Measurements from ENCODE around the gene LPIN1.

Gene LPIN1

DNA sequence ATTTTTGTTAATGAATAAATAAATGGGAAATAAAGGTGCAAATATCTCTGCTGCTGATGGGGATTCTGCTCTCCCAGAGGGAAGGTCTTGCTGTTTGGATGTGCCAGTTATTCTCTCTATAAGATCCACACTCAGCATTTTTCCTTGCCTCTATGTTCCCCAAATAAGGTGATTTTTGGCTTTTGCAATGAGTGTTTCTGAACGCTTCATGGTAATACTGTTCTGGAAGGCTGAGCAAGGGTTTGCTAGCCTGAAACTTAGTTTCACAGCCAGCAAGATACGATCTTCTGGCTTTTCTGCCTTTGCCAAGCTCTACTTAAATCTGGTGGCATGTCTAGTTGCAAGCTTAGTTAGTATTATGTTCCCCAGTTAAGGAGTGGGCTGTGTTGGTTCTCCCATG is 114.6 kb downstream of the LPIN1 start:
- DNase-seq (ENCODE audit: low read depth in 1 of 2, low spot score in 1 of 2): no peak

DNA sequence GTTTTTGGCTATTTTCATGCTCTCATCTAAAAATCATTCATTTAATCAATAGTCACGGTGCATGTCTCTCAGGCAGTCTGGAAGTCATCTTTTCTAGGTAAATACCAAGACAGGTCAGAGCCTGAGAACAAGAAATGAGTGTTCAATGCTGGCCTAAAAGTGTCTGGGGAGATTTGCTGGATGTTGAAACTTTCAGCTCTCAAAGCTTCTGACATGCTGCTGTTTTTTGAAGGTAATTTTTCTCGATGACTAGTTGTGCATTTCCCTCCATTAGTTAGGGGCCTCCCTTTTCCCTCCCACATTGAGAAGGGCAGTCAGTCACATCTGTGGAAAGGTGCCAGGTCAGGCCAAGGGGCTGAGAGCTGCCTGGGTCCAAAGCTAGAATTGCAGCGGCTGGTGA is 115.6 kb downstream of the LPIN1 start:
- DNase-seq (ENCODE audit: low read depth in 1 of 2, low spot score in 1 of 2): no peak

DNA sequence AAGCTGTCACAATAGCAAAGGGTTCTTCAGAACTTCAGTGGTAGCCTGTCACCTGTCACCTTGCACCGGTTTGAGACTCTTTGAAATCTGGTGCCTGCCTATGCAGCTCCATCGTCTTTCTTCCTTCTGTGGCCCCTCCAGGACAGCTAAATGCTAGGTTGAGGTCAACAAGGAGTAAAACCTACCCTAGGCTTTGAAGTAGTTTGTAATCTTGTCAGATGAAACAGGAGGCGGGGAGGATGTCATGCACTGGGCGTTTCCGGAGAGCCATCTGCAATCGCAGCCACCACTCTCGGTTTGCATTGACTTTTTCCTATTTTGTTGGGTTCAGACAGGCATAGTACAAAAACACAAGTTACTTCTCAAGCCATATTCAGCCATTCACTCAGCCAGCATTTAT is 116.7 kb downstream of the LPIN1 start:
- DNase-seq (ENCODE audit: low read depth in 1 of 2, low spot score in 1 of 2): no peak

DNA sequence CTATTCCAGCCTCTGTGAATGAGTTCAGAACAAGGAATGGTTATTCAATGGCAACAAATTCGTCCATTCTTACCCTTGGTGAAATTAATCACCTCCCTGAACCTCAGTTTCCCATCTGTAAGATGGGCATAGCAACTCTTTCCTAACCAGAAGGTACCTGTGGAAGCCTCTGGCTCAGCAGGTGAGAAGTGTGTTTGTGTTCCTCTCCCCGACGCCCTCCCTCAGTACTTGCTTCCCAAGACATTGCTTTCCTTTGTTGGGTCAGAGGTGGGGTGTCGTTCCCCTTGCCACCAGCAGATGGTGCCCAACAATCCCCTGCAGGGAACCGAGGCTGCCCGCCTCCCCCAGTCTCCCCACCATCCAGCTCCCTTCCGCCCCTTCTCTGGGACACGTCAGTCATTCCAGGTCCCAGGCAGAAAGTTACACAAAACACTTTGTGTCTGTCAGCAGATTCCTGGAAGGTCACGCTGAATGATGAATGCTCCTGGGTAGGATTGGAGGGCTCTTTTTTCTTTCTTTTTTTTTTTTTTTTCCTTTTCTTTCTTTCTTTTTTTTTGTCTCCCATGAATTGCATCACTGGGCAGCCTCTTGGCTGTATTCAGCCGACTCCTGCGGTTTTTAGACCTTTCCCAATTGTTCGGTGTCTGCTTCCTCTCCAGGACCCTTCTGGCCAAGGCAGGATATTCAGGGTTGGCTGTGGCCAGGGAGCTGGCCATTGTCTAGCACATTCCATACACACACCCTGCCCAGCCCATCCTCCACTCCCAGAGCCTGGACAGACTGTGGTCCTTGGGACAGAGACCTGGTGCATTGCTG is 117.3 kb downstream of the LPIN1 start:
- peak; percentile 44 to 70 for DNase-seq (ENCODE audit: low read depth in 1 of 2, low spot score in 1 of 2)

DNA sequence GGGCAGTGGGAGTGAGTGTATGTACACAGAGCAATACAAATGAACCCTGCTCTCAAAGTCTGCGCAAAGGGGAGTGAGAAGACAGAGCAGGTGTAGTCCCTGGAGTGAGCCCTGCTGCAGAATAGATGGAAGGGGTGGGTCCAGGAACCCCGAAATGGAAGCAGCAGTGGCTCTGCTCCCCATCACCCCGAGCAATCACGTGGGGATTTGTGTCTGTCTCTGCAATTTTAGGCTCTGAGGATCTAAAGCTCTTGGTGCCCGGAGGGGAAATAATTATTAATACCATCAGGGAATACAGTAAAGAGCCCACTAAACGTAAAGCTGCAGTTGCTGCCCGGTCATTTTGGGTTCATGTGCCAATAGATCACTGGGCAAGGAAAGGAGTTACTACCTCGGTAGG is 118.3 kb downstream of the LPIN1 start:
- no peak for DNase-seq (ENCODE audit: low read depth in 1 of 2, low spot score in 1 of 2)

DNA sequence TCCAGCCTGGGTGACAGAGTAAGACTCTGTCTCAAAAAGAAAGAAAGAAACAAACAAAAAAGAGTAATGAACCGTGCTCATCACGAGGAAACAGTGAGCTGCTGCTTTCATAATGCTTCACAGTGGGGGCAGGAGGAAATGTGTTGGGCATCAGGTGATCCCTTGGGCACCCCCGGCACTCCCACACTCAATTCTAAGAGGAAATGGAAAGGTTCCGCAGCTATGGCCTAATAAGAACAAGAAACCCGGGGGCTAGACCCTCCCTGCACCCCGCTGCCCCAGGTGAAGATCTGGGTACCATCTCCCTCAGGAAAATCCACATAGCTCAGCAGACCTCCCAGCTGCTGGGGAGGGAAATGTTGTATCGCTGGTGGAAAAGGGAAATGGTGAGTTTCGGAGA is 118.9 kb downstream of the LPIN1 start:
- no peak for DNase-seq (ENCODE audit: low read depth in 1 of 2, low spot score in 1 of 2)

GRCh38 chr2:11865805-11866204 is 119.4 kb downstream of the LPIN1 start:
- no peak for DNase-seq (ENCODE audit: low read depth in 1 of 2, low spot score in 1 of 2)

DNA sequence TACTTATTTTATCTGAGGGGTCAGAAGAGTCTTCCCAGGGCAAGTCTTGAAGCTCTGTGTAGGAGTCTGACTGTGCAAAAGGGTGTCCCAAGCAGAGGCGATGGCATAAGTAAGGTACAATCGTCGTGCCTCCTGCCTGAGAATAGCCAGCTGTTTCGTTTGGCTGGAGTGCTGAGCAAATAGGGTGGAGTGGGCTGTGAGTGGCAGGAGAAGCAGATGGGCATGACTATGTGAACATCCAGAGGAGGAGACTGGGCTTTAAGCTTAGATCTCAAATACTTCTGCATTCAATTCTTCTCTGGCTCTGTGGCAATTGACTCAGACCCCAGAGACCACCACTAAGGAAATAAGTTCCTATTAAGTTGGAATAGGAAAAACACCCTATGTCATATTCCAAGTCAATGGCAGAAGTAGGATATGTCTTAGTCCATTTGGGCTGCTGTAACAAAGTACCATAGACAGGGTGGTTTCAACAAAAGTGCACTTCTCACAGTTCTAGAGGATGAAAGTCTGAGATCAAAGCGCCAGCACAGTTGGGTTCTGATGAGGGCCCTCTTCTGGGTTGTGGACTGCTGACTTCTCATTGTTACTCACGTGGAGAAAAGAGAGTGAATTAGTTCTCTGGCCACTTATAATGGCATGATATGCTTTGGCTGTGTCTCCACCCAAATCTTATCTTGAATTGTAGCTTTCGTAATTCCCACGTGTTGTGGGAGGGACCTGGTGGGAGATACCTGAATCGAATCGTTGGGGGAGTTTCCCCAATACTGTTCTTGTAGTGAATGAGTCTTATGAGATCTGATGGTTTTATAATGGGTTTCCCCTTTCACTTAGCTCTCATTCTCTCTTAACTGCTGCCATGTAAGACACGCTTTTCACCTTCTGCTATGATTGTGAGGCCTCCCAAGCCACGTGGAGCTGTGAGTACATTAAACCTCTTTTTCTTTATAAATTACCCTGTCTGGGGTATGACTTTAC is 120.2 kb downstream of the LPIN1 start:
- no peak for DNase-seq (ENCODE audit: low read depth in 1 of 2, low spot score in 1 of 2)

- DNase-seq (ENCODE audit: low read depth in 1 of 2, low spot score in 1 of 2): no peak
Measured at GRCh38 chr2:11867926-11868325, 121.5 kb downstream of the LPIN1 start.

DNA sequence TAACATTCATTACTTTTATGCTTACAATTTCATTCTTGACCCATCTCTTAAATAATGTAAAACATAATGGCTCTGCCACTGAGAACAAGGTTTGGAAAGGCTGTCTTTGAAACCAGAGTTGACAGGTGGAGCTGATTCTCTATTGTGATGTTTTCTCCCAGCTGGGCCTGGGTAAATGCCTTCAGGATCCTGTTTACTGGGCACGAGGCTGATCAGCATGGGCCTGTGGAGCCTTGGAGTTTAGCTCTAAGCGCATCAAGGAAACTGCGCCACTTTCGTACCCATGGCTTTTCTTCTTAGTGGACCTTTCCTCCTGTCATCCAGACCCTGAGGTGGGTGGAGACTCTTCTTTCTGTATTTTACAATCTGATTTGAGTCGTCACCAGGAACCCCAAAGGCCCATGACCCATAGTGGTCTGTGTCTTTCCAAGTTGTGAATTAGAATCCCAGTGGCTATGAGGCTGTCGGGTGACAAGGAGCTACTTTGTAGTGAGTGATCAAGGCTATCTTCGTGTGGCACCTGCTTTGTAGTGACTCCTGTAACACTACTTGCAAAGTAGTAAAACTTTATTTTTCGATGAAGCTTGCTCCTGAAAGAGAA is 123.1 kb downstream of the LPIN1 start:
- DNase-seq (ENCODE audit: low read depth in 1 of 2, low spot score in 1 of 2): no peak

- DNase-seq (ENCODE audit: low read depth in 1 of 2, low spot score in 1 of 2): no peak
Measured at GRCh38 chr2:11870064-11870463, 123.6 kb downstream of the LPIN1 start.

DNA sequence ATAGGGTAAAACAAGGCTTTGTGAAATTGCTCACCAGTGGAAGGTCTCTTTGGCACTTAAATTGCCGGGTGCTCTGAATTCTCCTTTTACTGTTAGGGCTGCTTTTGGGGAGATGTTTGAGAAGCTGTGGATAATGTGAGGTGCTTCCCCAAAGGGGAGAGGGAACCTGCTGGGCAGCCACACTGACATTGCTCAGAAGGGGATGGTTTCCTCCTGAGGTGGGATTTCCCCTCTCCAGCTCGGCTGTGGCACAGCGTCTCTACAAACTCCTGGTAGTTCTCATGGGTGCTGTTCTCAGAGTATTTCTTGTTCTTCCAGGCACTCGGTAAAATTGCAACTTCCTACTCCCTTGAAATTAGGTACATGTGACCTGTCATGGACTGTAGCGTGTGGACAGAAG is 124.2 kb downstream of the LPIN1 start:
- DNase-seq (ENCODE audit: low read depth in 1 of 2, low spot score in 1 of 2): no peak

DNA sequence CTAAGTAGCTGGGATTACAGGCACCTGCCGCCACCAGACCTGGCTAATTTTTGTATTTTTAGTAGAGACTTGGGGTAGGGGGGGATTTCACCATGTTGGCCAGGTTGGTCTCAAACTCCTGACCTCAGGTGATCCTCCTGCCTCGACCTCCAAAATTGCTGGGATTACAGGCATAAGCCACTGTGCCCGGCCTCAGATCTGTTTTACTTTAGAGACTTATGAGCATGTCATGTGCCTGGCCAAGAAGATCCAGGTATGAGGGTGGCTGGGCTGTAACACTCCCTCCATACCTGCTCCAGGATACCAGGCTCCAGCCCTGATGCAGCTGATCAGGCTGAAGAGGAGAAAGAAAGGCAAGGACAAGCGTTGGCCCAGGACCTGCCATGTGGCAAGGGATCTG is 125.0 kb downstream of the LPIN1 start:
- no peak for DNase-seq (ENCODE audit: low read depth in 1 of 2, low spot score in 1 of 2)

DNA sequence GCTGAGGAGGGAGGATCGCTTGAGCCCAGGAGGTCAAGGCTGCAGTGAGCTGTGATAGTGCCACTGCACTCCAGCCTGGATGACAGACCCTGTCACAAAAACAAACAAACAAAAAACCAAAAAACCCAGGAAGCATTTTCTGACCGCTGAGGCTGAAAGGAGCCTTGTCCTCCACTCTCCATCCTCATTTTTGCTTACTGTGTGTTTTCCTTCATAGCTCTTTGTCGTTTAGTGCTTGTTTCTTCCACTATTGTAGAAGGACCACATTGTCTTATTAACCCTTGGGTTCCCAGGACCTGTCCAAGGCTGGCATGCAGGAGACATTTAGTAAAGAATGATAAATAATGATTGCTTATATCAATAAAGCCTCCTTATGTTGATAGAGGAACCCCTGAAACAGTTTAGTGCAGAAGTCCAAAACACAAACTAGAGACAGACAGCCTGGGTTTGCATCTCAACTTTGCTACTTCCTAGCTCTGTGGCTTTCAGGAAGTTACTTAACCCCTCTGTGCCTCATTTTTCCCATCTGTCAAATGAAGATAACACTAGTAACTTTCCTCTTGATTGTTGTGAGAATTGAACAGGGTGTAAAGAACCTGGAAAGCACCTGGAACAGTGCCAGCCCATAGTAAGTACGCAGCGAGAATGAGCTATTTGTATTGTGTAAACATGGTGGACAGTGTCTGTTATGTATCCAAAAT is 126.0 kb downstream of the LPIN1 start:
- DNase-seq (ENCODE audit: low read depth in 1 of 2, low spot score in 1 of 2): no peak

- no peak for DNase-seq (ENCODE audit: low read depth in 1 of 2, low spot score in 1 of 2)
Measured at GRCh38 chr2:11872948-11873269, 126.5 kb downstream of the LPIN1 start.

DNA sequence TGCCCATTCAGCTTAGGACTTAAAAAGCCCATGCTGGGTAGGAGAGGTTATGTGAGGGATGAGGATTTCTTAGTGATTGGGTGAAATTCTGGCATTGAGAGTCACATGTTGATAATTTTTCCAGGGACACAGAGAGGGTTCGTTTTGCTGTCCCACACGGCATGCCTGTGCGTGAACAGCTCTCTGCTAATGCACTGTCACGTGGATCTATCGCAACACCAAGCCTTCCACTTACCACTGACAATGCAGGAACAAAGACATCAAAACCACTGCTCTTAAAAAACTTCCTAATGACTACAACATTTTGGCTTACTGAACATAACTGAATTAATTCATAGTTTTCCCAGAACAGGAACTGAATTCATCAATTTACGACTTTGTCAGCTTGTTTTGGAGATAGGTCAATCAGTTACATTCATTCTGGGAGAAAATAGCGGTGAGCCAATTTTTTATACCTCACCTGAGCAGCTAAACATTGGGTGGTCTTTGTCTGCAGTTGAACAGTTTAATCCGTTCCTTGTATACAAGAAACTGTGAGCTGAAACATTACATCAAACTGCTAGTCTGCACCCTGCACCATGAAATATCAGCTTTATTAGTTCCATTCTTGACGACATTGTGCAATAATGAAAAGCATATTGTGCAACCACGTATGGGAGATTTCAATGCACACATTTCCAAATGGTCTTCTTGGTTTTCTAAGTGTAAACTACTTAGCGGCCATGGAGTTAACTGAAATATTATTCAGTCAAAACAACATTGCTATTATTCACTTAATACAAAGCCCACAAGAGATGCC is 127.1 kb downstream of the LPIN1 start:
- no peak for DNase-seq (ENCODE audit: low read depth in 1 of 2, low spot score in 1 of 2)

DNA sequence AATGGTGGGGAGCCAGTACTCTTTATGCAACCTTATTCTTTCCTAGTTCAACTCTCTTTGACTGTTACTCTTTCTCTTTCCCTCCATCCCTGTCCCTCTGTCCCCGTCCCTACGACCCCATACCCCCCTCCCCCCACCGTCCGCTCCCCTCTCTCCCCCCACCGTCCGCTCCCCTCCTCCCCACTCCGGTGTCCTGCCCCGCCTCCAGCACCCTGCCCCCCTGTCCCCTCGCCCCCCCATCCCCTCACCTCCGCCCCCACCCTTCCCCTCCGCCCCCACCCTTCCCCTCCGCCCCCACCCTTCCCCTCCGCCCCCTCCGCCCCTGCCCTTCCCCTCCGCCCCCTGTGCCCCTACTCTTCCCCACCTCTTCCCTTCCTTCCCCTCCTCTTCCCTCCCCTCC is 128.4 kb downstream of the LPIN1 start:
- DNase-seq (ENCODE audit: low read depth in 1 of 2, low spot score in 1 of 2): no peak

- DNase-seq (ENCODE audit: low read depth in 1 of 2, low spot score in 1 of 2): no peak
Measured at GRCh38 chr2:11875481-11875880, 129.0 kb downstream of the LPIN1 start.

DNA sequence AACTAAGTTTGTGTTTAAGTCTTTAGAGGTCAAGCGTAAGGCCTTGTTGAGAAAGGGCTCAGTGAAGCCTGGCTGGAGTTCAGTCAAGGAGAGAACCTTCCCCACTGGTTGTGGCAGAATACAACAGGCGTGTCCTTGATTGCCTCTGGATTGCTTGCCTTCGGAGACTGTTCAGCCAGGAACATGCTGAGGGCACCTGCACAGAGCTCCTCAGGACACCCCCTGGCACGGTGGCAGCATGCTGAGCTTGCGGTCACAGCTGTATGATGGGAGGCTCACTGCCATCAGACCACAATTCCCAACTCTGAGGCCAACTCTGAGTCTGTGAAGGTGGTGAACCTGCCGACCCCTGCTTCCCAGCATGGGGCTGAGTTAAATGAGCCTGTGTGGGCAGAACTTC is 130.0 kb downstream of the LPIN1 start:
- DNase-seq (ENCODE audit: low read depth in 1 of 2, low spot score in 1 of 2): no peak

DNA sequence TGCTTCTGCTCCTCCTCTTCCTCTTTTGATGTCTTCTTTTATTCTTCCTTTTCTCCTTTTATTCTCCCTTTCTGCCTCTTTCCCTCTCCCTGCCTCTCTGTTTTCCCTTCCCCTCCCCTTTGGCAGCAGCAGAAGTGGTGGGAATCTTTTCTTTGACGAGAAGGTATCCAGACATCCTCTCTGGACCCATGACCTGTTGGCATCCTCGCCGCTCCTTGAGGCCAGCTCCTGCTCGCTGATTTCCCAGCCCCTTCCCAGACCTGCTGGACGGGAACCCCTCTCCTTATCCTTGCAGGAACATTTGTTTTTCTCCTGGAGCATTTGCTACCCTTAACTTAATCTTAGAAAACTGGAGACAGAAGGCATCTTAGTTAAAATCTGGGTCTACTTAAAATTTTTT is 130.5 kb downstream of the LPIN1 start:
- no peak for DNase-seq (ENCODE audit: low read depth in 1 of 2, low spot score in 1 of 2)

Data from activated CD4-positive, alpha-beta T cell treated with anti-CD3 and anti-CD28 coated beads, Interleukin-2, amount 50 U/mL, for 24 hours (primary cell).